ENCODE data around the gene NINJ2. TPM values are rescaled to one million over a fixed set of nuclear protein-coding genes. Genes with fewer than 3 reads are reported as not detected.
A peak's percentile ranks its signal among the peaks of the same experiment; 100 is the strongest.

NINJ2 gene
- total and polyA plus RNA-seq, 10 of the 15 experiments (the other 5 are each of a cell fraction or from before 2014, with no cell fraction given): 8.9 to 51.6 (median 21.3) TPM

GRCh38 chr12:678747-679712, 15.8 kb upstream of the NINJ2 start (continued):
- TF ChIP-seq SMC3 (IDR thresholded peaks at IDR 0.05; ENCODE audit: borderline replicate concordance, low read length) (peak; percentile 14; the same call in 1 of the 2 replicates), IKZF2 (IDR thresholded peaks at IDR 0.05) (peak; percentile 88 to 90)

- ChIA-PET RAD21 (ENCODE audit: unreplicated experiment) (interaction anchor here (1.0 to 15.9 kb wide), 6 partner anchors 8 to 75 kb away, joined by 4 to 396 read pairs (median 13); partner anchors contain the start of gene WNK1), CTCF (interaction anchor here (1.7 to 9.5 kb wide), 3 partner anchors 7 to 74 kb away, joined by 9 to 123 read pairs (median 22); partner anchors contain the start of gene WNK1), POLR2A (interaction anchor here (0.7 to 9.5 kb wide), 6 partner anchors 8 to 75 kb away, joined by 3 to 118 read pairs (median 16); partner anchors contain the start of gene WNK1), SMC1A (ENCODE audit: uncharacterized antibody, unreplicated experiment) (interaction anchor here (0.6 to 9.9 kb wide), 13 partner anchors 8 to 84 kb away, joined by 3 to 194 read pairs (median 10); partner anchors contain the start of gene WNK1)
- Histone ChIP-seq H3K4me1 (ENCODE audit: control insufficient read depth, insufficient read depth, low read length) (peaks cover 53% of the 10 kb centered on the region), H3K9ac (ENCODE audit: control insufficient read depth, insufficient read depth, low read length) (peak overlapping the region; percentile 62; the same call in 1 of the 2 replicates), H3K27me3 (replicated peaks in 1 of 2; ENCODE audit: control insufficient read depth in 2 of 2, insufficient read depth in 2 of 2, low read length in 1 of 2) (no peaks in the 10 kb centered on the region), H3K4me3 (no peak overlapping the region), H3K27ac (ENCODE audit: control insufficient read depth, insufficient read depth) (peak overlapping the region; percentile 100), H2AFZ (ENCODE audit: control insufficient read depth, low read depth, low read length) (no peak overlapping the region), H4K20me1 (ENCODE audit: control insufficient read depth, insufficient read depth) (no peaks in the 10 kb centered on the region), H3K9me3 (replicated peaks; ENCODE audit: control insufficient read depth, insufficient read depth, low read length) (no peaks in the 10 kb centered on the region), H3K36me3 (ENCODE audit: control insufficient read depth in 2 of 2, insufficient read depth in 2 of 2, low read length in 1 of 2) (no peaks in the 10 kb centered on the region), H3K79me2 (ENCODE audit: control insufficient read depth, insufficient read depth, low read length) (no peaks in the 10 kb centered on the region; the same call in 1 of the 2 replicates), H3K4me2 (ENCODE audit: control insufficient read depth, insufficient read depth) (no peak overlapping the region)
- TF ChIP-seq MLLT1 (IDR thresholded peaks at IDR 0.05) (0 out of 2 replicates have a peak, but pooled peaks have one; percentile 26), NR2F1 (conservative IDR thresholded peaks at IDR 0.05) (no peak)
- no TSS peak for BruUV-seq (replicated peaks)
- WGBS (ENCODE audit: insufficient coverage, insufficient replicate concordance, low lambda C conversion rate, missing lambda C conversion rate): 96% methylated on average over 4 of the region's 4 CpGs
- no peak for ATAC-seq
- intact Hi-C loops (cut with micrococcal nuclease; ENCODE audit: unreplicated experiment): loop anchor here (2.0 kb wide), 3 partner anchors 45 to 99 kb away; no protein-coding TSS in a partner anchor
- DNase-seq (ENCODE audit: low read depth, low spot score): no peak
- in situ Hi-C loops (cut with MboI): no loop called here
- no peak for FAIRE-seq
Observed at GRCh38 chr12:675562-675961, 12.3 kb upstream of the NINJ2 start.

Data from GM12878 (cell line).